Stimulated activated CD4-positive, alpha-beta T cell treated with anti-CD3 and anti-CD28 coated beads, TNF-alpha, amount 100 ng/mL, for 4 hours (primary cell): ENCODE results near the gene TNS1.

Experiments
- DNase-seq, 3 experiments: peaks; one replicate each; pipeline ENCODE4 v3.0.0-alpha.2; 2020; ENCODE audit warnings: low read depth in 3 of 3

TNS1 gene

GRCh38 chr2:217912098-217913024 is 90.4 kb downstream of the TNS1 start:
- no peak for DNase-seq

DNA sequence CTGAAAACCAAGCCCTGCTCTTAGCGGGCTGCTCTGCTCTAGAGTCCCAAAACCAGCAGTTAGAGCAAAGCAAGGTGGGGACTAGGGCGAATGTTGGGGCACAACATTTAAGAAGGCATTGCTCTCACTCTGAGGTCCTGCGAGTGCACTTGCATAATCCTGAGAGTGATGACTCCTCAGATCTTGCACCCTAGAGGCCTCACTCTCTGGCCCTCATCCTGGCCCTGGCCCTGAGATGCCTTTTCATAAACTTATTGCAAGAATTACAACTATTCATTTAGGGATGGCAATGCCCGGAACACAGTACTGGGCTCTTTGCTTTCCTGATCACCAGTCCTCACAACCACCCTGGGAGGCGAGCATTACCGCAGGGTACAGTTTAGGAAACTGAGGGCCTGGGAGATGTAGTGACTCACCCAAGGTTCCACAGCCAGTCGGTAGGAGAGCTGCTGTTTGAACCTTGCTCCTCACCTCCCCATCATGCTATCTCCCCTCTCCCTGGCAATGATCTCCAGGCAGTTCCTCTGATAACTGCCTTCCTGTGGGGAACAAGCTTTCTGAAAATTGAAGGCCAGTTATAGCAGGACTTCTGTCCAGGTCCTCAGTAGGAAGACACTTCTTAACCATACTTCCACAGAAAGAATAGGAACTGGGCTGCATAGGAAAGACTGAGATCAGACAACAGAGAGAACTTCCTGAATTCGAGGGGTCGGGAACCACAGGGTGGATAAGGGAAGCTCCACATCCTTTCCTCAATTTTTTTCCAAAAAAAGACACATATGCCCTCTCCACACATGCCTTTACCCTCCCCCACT is 91.3 kb downstream of the TNS1 start:
- no peak for DNase-seq

DNA sequence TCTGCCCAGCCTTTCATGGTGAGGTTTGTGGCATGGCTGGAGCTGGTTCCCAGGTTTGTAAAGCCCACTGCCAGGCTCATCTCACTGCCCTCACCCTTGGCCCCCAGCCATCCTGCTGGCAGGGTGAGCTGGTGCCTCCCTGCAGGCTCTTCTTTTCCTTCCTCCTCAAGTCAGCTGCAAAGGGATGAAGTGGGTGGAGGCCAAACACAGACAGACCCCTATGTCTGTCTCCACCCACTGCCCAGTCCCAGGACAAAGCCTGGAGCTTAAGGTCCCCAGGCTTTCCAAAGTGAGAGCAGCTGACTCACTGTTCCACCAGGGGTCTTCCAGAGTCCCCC is 92.0 kb downstream of the TNS1 start:
- no peak for DNase-seq

GRCh38 chr2:217909156-217909820 is 93.5 kb downstream of the TNS1 start:
- no peak for DNase-seq

- no peak for DNase-seq
Measured at GRCh38 chr2:217908544-217908943, 94.3 kb downstream of the TNS1 start.

GRCh38 chr2:217907266-217907665 is 95.5 kb downstream of the TNS1 start:
- DNase-seq, result no peak

DNA sequence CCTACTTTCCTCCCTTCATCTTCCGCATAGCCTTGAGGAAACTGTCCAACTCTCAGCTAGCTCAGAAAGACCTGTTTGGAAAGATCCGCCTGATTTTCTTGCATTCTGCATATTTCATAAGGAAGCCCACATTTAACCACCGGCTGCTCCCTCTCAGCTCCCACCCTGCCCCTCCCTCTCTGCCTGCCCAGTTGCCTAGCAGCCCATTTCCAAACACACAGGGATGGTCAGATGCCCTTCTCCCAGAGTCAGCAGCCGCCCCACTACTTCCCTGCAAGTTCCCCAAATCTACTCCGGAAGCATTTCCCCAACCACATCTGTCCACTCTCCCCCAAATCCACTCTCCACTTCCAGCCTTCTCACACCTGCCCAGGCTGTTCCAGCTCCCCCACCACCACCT is 96.0 kb downstream of the TNS1 start:
- DNase-seq, result no peak

DNA sequence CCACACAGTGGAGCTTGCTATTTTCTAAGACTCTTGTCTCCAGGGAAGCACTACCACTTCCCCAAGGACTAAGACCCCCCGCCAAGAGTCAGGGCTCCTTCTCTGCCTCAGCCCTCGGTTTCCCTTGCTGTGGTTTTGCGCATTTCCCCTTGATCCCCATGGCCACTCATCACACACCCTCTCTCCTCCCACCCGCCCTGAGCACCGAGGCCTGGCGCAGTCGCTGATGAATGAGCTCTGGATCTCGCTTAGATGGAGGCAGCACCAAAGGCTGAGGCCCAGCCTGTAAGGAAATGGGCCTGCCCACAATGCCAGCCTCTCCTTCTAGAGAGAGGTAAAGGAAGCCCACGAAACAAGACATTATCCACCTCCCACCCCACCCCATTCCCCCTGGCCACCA is 96.9 kb downstream of the TNS1 start:
- DNase-seq, result no peak

GRCh38 chr2:217905395-217905794 is 97.4 kb downstream of the TNS1 start:
- DNase-seq, result no peak

GRCh38 chr2:217904614-217904965 is 98.2 kb downstream of the TNS1 start:
- DNase-seq, result no peak

GRCh38 chr2:217903859-217904613 is 98.8 kb downstream of the TNS1 start:
- no peak for DNase-seq

DNA sequence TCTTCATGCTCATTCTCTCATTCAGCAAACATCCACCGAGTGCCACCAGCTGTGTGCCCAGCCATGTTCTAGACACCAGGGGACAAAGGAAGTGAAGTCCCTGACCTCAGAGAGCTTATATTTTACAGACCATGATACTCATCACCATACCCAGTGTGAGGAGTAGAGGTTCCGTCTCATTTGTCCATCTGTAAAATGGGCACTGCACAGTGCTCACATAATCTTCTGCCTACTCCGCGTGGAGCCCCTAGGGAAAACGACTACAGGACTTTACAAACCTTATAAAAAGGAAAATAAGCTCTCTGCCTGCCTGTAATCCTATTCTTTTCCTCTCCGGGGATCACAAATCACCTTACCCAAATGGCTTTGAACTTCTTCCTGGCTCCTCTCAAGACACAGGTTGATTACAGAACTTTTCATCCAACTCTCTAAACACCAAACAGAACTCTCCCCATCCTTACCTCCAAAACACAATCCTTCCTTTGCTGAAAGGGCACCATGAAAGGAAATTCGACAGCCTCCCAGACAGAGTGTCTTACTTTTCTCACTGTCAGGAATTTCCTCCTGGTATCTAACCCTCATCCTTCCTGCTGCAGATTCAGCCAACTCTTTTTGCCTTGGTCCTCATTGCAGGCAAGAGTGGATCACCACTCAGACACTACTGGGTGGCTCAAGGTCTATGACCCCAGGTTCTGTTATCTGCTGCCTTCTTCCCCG is 99.5 kb downstream of the TNS1 start:
- no peak for DNase-seq

GRCh38 chr2:217902379-217903141 is 100.2 kb downstream of the TNS1 start:
- no peak for DNase-seq

- DNase-seq, result no peak
Measured at GRCh38 chr2:217901835-217902378, 100.9 kb downstream of the TNS1 start.

DNA sequence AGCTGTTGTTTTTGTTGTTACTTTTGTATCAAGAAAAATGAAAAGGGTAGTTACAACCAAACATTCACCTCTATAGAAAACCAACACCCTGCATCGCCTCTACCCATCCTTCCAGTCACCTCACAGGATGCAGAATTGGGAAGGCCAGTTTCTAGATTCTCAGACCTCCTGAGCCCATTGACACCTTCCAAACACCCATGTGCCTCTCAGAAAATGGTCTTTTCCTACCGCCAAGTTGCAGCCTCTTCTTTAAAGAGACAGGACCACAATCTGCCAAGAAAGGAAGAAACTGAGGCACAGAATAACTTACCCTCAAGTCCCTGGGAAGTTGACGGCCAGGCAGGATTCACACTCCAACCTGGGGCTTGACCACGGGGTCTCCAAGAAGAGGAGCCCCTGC is 101.4 kb downstream of the TNS1 start:
- no peak for DNase-seq

GRCh38 chr2:217900780-217901360 is 101.9 kb downstream of the TNS1 start:
- no peak for DNase-seq

DNA sequence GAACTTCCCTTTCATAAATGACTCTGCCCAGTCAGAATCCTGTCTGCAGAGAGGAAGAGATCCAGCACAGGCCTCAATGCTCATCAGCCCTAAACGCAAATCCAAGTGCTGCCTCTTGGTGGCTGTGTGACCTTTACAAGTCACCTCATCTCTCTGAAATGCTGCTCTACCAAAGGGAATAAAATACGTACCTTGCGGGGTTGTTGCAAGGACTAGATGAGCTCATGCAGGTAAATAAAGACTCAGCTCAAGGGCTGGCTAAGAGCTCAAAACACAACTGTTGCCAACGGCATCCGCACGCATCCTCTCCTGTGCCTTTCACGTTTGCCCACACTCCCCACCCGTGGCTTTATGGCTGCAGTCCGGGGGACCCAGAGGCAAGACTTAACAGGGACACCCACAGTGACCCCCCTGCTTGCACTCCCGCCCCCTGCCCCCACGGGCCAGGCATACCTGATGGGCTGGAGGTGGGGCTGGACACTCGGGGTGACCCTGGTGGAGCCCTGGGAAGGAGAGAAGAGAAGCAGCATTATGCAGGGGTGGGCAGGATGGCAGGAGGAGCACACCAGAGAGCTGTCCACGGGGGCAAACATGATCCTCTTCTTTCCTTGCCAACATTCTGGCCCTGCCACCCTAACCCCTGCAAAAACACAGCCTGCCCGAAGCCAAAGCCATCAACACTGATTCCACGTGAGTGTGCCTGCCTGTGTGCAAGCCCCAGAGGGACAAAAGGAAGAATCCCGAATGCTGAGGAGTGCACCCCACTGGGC is 102.6 kb downstream of the TNS1 start:
- no peak for DNase-seq

DNA sequence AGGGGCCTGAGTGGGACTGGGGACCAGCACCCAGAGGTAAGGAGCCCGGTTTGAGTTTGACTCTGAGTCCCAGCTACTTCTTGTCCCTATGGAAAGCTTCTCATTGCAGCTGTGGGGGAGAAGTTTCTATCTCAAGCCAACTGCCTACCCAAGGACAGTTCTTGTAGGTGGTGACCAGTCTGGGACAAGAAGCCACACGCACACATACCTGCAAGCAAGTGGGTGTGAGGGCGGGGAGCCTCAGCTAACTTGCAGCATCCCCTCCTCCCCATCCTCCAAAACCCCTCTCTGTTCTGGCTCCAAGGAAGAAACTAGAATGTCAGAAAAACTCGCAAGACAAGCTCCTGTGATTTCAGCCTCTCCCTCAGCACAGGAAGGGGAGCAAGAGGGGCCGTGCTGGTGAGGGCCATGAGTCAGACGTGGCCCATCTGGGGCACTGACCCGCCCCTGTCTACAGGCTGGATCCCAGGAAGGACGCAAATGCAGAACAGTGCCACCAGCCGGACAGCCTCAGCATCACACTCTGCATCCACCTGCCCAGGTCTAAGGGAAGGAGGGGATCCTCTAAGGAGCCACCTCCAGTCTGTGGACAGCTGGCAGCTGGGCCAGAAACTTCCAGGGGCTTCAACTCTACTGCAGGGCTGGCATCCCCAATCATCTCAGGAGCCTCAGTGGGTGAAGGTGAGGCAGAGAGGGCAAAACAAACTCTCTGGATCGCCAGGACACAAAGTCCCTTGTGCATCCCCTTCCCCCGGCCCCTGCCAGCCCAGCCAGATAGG is 103.4 kb downstream of the TNS1 start:
- no peak for DNase-seq
